Neuronal stem cell (in vitro differentiated cells): ENCODE measurements around the gene NECAB3.

ENCODE experiments used
- DNase-seq: peaks from one replicate; pipeline ENCODE4 v3.0.0-alpha.2; 2013; ENCODE audit warnings: low spot score
- H2AFZ ChIP-seq: one replicate; pipeline ENCODE4 v1.6.1; 2013; ENCODE audit warnings: mild to moderate bottlenecking, low read length, inconsistent platforms
- H2AK5ac ChIP-seq: 2 replicates; pipeline ENCODE4 v1.6.1; 2013; ENCODE audit warnings: low read depth, mild to moderate bottlenecking, inconsistent platforms, low read length, moderate library complexity, mixed read lengths
- H2BK120ac ChIP-seq: 2 replicates; pipeline ENCODE4 v1.6.1; 2013; ENCODE audit warnings: low read depth, mild to moderate bottlenecking, inconsistent platforms, low read length, moderate library complexity, mixed read lengths
- H2BK12ac ChIP-seq: one replicate; pipeline ENCODE4 v1.6.1; 2013; ENCODE audit warnings: low read length, inconsistent platforms
- H2BK15ac ChIP-seq: 2 replicates; pipeline ENCODE4 v1.6.1; 2013; ENCODE audit warnings: mild to moderate bottlenecking, low read length, inconsistent platforms, mixed read lengths
- H2BK5ac ChIP-seq: one replicate; pipeline ENCODE4 v1.6.1; 2013; ENCODE audit warnings: inconsistent platforms, mild to moderate bottlenecking, low read length, moderate library complexity
- H3K14ac ChIP-seq: one replicate; pipeline ENCODE4 v1.6.1; 2013; ENCODE audit warnings: low read length, inconsistent platforms
- H3K18ac ChIP-seq: 2 replicates; pipeline ENCODE4 v1.6.1; 2013; ENCODE audit warnings: low read length, inconsistent platforms
- H3K23ac ChIP-seq: 2 replicates; pipeline ENCODE4 v1.6.1; 2013; ENCODE audit warnings: low read depth, mild to moderate bottlenecking, mixed read lengths, low read length, inconsistent platforms; ENCODE audit not compliant: poor library complexity
- H3K27ac ChIP-seq: replicated peaks from 3 replicates; pipeline ENCODE4 v1.5.1; 2013; ENCODE audit warnings: low read length, inconsistent platforms
- H3K27me3 ChIP-seq, 3 experiments: 2 replicates each; pipeline ENCODE4 v1.6.1; 2013; ENCODE audit warnings: low read length in 3 of 3, mild to moderate bottlenecking in 2 of 3, inconsistent platforms in 1 of 3, low read depth in 1 of 3, mixed read lengths in 1 of 3, moderate library complexity in 1 of 3; ENCODE audit not compliant: control insufficient read depth in 3 of 3, insufficient read depth in 3 of 3
- H3K36me3 ChIP-seq, 2 donors: replicated peaks in 1 of 2; 2 replicates each; pipeline ENCODE4 v1.6.1; 2013; ENCODE audit warnings: low read length in 2 of 2; ENCODE audit not compliant: control insufficient read depth in 2 of 2, insufficient read depth in 2 of 2
- H3K4ac ChIP-seq: 2 replicates; pipeline ENCODE4 v1.6.1; 2013; ENCODE audit warnings: inconsistent platforms, mild to moderate bottlenecking, low read length, moderate library complexity
- H3K4me1 ChIP-seq, 2 donors: 1 replicate in 1 of 2; 2 replicates in 1 of 2; pipeline ENCODE4 v1.6.1; 2013; ENCODE audit warnings: low read length in 2 of 2, low read depth in 1 of 2; ENCODE audit not compliant: control insufficient read depth in 2 of 2, insufficient read depth in 1 of 2
- H3K4me2 ChIP-seq: one replicate; pipeline ENCODE4 v1.6.1; 2013; ENCODE audit warnings: mild to moderate bottlenecking, low read length, inconsistent platforms; ENCODE audit not compliant: insufficient read depth, poor library complexity, severe bottlenecking
- H3K4me3 ChIP-seq, 2 donors: 2 replicates each; pipeline ENCODE4 v1.5.1; 2013; ENCODE audit warnings: low read length in 2 of 2, mild to moderate bottlenecking in 2 of 2, inconsistent platforms in 1 of 2, moderate library complexity in 1 of 2
- H3K79me1 ChIP-seq: one replicate; pipeline ENCODE4 v1.6.1; 2013; ENCODE audit warnings: low read depth, mild to moderate bottlenecking, inconsistent platforms, low read length, moderate library complexity
- H3K9ac ChIP-seq: one replicate; pipeline ENCODE4 v1.6.1; 2013; ENCODE audit warnings: mild to moderate bottlenecking, low read depth, low read length, inconsistent platforms; ENCODE audit not compliant: poor library complexity
- H3K9me3 ChIP-seq, 2 donors: replicated peaks in 1 of 2; 2 replicates each; pipeline versions ENCODE3 to v1.6.1; 2013; ENCODE audit warnings: low read length in 2 of 2, mild to moderate bottlenecking in 2 of 2, inconsistent platforms in 1 of 2, low read depth in 1 of 2, mixed read lengths in 1 of 2, moderate library complexity in 1 of 2; ENCODE audit not compliant: control insufficient read depth in 2 of 2, insufficient read depth in 1 of 2
- H4K8ac ChIP-seq: one replicate; pipeline ENCODE4 v1.6.1; 2013; ENCODE audit warnings: low read depth, mild to moderate bottlenecking, inconsistent platforms, low read length, moderate library complexity
- H4K91ac ChIP-seq: one replicate; pipeline ENCODE4 v1.6.1; 2013; ENCODE audit warnings: low read length, low read depth, mild to moderate bottlenecking, inconsistent platforms; ENCODE audit not compliant: poor library complexity
- WGBS, 2 donors: extraction: QIAGEN DNeasy Blood & Tissue Kit; methylation state at CpG; one replicate each; pipeline ENCODE4 v1.1.7; 2013; ENCODE audit warnings: missing lambda C conversion rate in 2 of 2, mixed read lengths in 1 of 2; ENCODE audit not compliant: insufficient read length in 2 of 2, insufficient replicate concordance in 1 of 2; ENCODE audit errors: extremely low coverage in 2 of 2; 5-methylcytosine and 5-hydroxymethylcytosine counted together

NECAB3 gene

GRCh38 chr20:33672426-33673113 is 1.7 kb downstream of the NECAB3 start:
- Histone ChIP-seq H3K4me3 (peak overlapping the region in 1 of 2 donors; percentile 44), H3K79me1 (peaks cover 5% of the 10 kb centered on the region)
- WGBS, 2 donors = no CpG with 5 or more reads among the region's 17 CpGs

GRCh38 chr20:33671573-33672288 is 2.5 kb downstream of the NECAB3 start:
- Histone ChIP-seq H4K8ac (no peak overlapping the region), H3K27me3 (peaks cover 0 to 4% (median 0%) of the 10 kb centered on the region in 3 experiments), H2BK15ac (peak overlapping the region; percentile 26), H2BK5ac (peak overlapping the region; percentile 87), H2BK120ac (no peak overlapping the region), H3K4me2 (no peak overlapping the region), H2BK12ac (no peak overlapping the region), H3K4ac (no peak overlapping the region), H3K9ac (no peak overlapping the region), H3K4me3 (no peak overlapping the region), H3K4me1 (peaks cover 26 to 30% of the 10 kb centered on the region in 2 donors), H2AK5ac (peak overlapping the region; percentile 73), H3K9me3 (peaks cover 0 to 3% of the 10 kb centered on the region in 2 donors), H3K14ac (no peak overlapping the region), H3K79me1 (peaks cover 4% of the 10 kb centered on the region), H3K18ac (no peak overlapping the region), H3K27ac (no peak overlapping the region), H2AFZ (no peak overlapping the region), H4K91ac (no peak overlapping the region), H3K36me3 (peaks cover 13 to 49% of the 10 kb centered on the region in 2 donors), H3K23ac (no peak overlapping the region)
- WGBS, 2 donors = no CpG with 5 or more reads among the region's 8 CpGs
- DNase-seq = no peak

More at GRCh38 chr20:33672426-33673113, 1.7 kb downstream of the NECAB3 start:
- Histone ChIP-seq H3K9ac (no peak overlapping the region), H2BK15ac (peak overlapping the region; percentile 90), H2BK12ac (peak overlapping the region; percentile 43), H3K36me3 (peaks cover 15 to 53% of the 10 kb centered on the region in 2 donors), H3K18ac (peak overlapping the region; percentile 73), H3K23ac (peak overlapping the region; percentile 66), H2BK120ac (peak overlapping the region; percentile 75), H2AK5ac (peak overlapping the region; percentile 34), H2AFZ (no peak overlapping the region), H3K4me2 (no peak overlapping the region), H3K4ac (no peak overlapping the region), H4K8ac (no peak overlapping the region), H3K27ac (no peak overlapping the region), H3K27me3 (peaks cover 0 to under 1% (median 0%) of the 10 kb centered on the region in 3 experiments), H3K4me1 (peaks cover 26 to 29% of the 10 kb centered on the region in 2 donors), H3K14ac (no peak overlapping the region), H4K91ac (no peak overlapping the region), H2BK5ac (peak overlapping the region; percentile 87), H3K9me3 (peaks cover 0 to 3% of the 10 kb centered on the region in 2 donors)
- DNase-seq = no peak

- no CpG with 5 or more reads among the region's 6 CpGs for WGBS, 2 donors
Measured at GRCh38 chr20:33670715-33671499, 3.3 kb downstream of the NECAB3 start.

More at GRCh38 chr20:33670715-33671499, 3.3 kb downstream of the NECAB3 start:
- no peaks in the 10 kb centered on the region for H3K9me3 ChIP-seq
- no peak overlapping the region for H3K18ac ChIP-seq
- no peak overlapping the region for H2BK5ac ChIP-seq
- peak overlapping the region; percentile 26 for H2BK15ac ChIP-seq
- peaks cover 4% of the 10 kb centered on the region for H3K79me1 ChIP-seq
- peak overlapping the region; percentile 7 for H4K8ac ChIP-seq
- no peak overlapping the region for H3K4me2 ChIP-seq
- H3K9ac ChIP-seq = peak overlapping the region; percentile 3
- no peak overlapping the region for H3K14ac ChIP-seq
- H2AK5ac ChIP-seq = peak overlapping the region; percentile 73
- H2BK120ac ChIP-seq = no peak overlapping the region
- H4K91ac ChIP-seq = no peak overlapping the region
- H3K27me3 ChIP-seq = peaks cover 0 to 4% (median 0%) of the 10 kb centered on the region in 3 experiments
- H3K23ac ChIP-seq = no peak overlapping the region
- H3K4me3 ChIP-seq = no peak overlapping the region
- peaks cover 26 to 28% of the 10 kb centered on the region in 2 donors for H3K4me1 ChIP-seq
- no peak overlapping the region for H3K27ac ChIP-seq
- no peak overlapping the region for H3K4ac ChIP-seq
- DNase-seq = no peak
- H3K36me3 ChIP-seq = peaks cover 6 to 41% of the 10 kb centered on the region in 2 donors
- no peak overlapping the region for H2BK12ac ChIP-seq
- H2AFZ ChIP-seq = no peak overlapping the region
